ENCODE data around the gene FOLR1.
"Not testable (repeated sequence)": the region's sequence is repeated elsewhere in the genome, so short reads cannot be mapped to it uniquely, and the experiment has no call there.

FOLR1 gene

DNA sequence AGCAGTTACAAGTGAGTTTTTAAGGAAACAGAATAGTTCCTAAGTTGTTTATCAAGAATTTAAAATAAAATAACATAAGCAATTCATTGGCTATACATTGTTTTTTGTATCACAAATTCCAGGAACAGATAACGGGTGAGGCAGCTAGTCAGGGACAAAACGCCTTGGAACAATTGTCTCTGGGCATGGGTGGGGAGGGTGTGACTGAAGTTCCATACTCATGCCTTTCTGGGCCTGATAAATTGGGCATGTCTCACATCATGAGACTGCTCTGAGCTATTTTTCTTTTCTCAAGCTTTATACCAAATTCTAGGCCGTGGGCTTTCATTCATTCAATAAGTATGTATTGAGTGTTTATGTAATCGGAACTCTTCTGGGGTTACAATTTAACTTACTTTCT lies 34.8 kb upstream of the FOLR1 start:
- H3K4me3 ChIP-seq (ENCODE audit: low read depth, low read length) = no peak overlapping the region
- TF ChIP-seq, protein P1, sequence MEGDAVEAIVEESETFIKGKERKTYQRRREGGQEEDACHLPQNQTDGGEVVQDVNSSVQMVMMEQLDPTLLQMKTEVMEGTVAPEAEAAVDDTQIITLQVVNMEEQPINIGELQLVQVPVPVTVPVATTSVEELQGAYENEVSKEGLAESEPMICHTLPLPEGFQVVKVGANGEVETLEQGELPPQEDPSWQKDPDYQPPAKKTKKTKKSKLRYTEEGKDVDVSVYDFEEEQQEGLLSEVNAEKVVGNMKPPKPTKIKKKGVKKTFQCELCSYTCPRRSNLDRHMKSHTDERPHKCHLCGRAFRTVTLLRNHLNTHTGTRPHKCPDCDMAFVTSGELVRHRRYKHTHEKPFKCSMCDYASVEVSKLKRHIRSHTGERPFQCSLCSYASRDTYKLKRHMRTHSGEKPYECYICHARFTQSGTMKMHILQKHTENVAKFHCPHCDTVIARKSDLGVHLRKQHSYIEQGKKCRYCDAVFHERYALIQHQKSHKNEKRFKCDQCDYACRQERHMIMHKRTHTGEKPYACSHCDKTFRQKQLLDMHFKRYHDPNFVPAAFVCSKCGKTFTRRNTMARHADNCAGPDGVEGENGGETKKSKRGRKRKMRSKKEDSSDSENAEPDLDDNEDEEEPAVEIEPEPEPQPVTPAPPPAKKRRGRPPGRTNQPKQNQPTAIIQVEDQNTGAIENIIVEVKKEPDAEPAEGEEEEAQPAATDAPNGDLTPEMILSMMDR (IDR thresholded peaks at IDR 0.05; ENCODE audit: insufficient read depth, low read depth, low read length, missing control alignments) = no peak
- DNase-seq (ENCODE audit: low read depth) = no peak

DNA sequence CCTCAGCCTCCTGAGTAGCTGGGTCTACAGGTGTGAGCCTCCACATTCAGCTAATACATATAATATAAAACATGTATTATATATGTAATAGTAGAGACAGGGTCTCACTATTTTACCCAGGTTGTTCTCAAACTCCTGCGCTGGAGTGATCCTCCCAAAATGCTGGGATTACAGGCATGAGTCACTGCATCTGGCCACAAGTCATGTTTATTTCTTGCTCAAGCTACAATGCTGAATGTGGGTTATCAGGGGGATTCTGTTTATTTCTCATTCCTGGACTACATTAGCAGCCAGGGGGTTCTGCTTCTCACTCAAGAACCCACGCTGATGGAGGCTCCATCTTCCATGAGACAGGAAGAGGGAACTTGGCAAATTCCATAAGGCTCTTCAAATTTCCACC lies 31.6 kb upstream of the FOLR1 start:
- TF ChIP-seq, protein P1 (IDR thresholded peaks at IDR 0.05; ENCODE audit: insufficient read depth, low read depth, low read length, missing control alignments) = no peak
- no peak for DNase-seq (ENCODE audit: low read depth)
- H3K4me3 ChIP-seq (ENCODE audit: low read depth, low read length) = no peak overlapping the region

DNA sequence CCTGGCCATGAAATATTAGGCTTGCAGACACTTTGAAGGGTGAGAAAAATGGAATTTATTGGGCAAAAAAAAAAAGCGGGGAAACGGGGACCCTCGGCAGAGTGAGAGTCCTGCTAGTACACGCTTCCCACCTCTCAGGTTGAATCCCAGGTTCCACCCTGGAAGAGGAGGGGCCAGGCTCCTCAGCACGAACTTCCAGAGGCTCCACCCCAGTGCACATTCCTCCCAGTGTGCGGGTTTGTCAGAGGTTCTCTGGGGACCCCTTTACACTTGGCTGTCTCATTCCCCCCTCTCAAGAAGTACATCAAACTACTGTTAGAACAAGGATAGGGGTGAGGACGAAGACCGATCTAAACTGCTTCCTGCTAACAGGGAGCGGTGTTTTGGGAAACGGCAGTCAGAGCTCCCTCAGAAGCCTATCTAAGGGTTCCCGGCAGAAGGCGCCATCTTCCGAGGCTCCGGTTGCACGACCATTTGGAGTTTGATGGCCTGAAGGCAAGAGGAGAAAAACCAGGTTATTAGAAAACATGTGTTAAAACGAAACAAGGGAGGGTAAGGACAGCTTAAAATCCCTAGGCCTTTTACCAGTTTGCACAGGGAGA lies 28.9 kb upstream of the FOLR1 start:
- H3K4me3 ChIP-seq (ENCODE audit: low read depth, low read length) = no peak overlapping the region
- TF ChIP-seq, protein P1 (IDR thresholded peaks at IDR 0.05; ENCODE audit: insufficient read depth, low read depth, low read length, missing control alignments) = no peak
- no peak for DNase-seq (ENCODE audit: low read depth)

DNA sequence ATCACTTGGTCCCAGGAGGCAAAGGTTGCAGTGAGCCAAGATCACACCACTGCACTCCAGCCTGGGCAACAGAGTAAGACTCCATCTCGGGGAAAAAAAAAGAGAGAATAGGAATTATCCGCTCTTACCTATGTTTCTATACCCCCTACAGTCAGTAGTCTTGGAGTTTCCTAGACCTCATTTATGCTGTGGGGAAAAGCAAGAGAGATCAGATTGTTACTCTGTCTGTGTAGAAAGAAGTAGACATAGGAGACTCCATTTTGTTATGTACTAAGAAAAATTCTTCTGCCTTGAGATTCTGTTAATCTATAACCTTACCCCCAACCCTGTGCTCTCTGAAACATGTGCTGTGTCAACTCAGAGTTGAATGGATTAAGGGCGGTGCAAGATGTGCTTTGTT lies 27.8 kb upstream of the FOLR1 start:
- not testable (repeated sequence) for H3K4me3 ChIP-seq (ENCODE audit: low read depth, low read length); DNase-seq (ENCODE audit: low read depth)

DNA sequence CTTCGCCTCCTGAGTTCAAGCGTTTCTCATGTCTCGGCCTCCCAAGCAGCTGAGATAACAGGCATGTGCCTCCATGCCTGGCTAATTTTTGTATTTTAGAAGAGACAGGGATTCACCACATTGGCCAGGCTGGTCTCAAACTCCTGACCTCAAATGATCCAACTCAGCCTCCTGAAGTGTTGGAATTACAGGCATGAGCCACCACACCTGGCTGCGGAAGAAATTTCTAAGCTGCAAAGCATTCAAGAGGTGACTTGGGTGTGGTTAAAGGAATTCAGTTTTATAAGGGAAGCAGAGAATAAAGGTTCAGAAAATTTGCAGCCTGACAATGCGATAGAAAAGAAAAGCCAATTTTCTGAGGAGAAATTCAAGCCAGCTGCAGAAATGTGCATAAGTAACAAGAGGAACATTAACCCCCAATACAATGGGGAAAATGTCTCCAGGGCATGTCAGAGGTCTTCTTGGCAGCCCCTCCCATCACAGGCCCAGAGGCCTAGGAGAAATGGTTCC lies 22.8 kb upstream of the FOLR1 start:
- DNase-seq (ENCODE audit: low read depth); H3K4me3 ChIP-seq (ENCODE audit: low read depth, low read length): not testable (repeated sequence)

DNA sequence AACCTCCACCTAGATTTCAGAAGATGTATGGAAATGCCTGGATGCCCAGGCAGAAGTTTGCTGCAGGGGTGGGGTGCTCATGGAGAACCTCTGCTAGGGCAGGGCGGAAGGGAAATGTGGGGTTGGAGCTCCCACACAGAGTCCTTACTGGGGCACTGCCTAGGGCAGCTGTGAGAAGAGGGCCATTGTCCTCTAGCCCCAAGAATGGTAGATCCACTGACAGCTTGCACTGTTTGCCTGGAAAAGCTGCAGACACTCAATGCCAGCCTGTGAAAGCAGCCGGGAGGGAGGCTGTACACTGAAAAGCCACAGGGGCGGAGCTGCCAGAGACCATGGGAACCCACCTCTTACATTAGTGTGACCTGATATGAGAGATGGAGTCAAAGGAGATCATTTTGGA lies 22.2 kb upstream of the FOLR1 start:
- not testable (repeated sequence) for DNase-seq (ENCODE audit: low read depth); H3K4me3 ChIP-seq (ENCODE audit: low read depth, low read length)

DNA sequence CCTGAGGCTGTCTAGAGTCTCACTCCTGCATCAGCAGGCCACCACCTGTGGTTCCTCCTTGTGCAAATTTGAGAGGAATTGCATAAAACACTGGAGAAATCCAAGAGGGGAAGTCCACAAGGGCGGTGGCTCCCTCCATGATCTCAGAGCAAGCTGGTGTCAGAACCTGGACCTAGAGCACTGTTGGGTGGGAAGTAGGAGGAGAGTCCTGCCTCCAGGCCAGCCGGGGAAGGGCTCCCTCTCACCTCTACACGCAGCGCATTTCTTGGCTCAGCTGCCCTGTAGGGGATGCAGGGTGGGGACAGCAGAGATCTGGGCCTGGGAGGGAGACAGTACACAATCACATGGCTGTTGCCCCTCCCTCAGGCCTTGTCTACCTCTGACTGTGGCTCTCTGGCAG lies 19.9 kb upstream of the FOLR1 start:
- H3K4me3 ChIP-seq (ENCODE audit: low read depth, low read length); DNase-seq (ENCODE audit: low read depth): not testable (repeated sequence)

DNA sequence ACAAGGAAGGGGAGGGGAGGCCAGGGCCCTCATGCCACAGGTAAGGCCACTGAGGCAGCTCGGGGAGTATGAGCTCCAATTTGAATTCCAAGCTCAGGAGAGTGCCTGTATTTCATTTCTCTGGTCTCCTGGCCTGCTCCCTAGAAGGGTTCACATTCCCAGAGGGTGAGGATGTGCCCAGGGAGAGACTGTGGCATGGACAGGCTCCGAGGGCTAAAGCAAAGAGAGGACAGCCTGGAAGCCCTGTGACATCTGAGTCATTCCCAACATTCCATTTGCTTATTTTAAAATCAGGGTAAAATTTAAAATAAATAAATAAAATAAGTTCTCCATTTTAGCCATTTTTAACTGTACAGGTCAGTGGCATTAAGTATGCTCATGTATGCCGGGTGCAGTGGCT lies 18.6 kb upstream of the FOLR1 start:
- no peak for DNase-seq (ENCODE audit: low read depth)
- H3K4me3 ChIP-seq (ENCODE audit: low read depth, low read length) = no peak overlapping the region
- TF ChIP-seq, protein P1 (IDR thresholded peaks at IDR 0.05; ENCODE audit: insufficient read depth, low read depth, low read length, missing control alignments) = no peak

DNA sequence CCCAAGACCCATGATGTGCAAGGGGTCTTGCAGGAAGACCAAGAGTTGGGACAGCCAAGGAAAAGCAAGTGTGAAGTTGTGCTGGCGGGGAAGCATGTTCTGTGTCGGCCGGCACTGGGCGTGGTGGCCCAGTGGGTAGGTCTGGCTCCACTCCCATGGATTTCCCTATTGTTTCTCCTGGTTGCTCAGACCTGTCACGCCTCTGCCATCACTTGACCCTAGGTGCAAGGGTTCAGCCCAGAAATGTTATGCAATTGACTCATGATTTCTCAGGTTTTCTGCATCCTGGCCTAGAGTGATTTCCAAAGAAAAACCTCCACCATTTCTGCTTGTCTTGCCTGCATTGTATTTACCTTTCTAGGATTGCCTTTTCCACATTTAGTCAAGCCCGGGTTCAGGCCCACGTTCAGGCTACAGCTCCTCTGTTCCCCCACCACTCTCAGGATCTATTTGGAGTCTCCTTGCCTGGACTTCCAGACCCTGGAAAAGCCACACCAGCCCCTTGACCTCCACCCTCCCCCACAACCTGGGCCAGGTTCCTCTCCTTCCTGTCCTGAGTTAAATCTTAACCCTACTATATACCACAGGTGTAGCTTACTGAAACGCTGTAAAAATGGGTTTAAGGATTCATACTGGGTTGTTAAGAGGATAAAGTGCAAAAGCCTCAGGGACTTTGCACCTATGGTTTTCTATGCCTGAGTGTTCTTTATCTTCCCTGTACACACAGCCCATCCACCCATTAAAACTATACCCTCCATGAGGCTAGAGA lies 17.5 kb upstream of the FOLR1 start:
- no peak for DNase-seq (ENCODE audit: low read depth)
- no peak overlapping the region for H3K4me3 ChIP-seq (ENCODE audit: low read depth, low read length)
- TF ChIP-seq, protein P1 (IDR thresholded peaks at IDR 0.05; ENCODE audit: insufficient read depth, low read depth, low read length, missing control alignments) = no peak

Data from GM12865 (cell line).